Colonic mucosa (tissue), 4 donors: Measurements from ENCODE around the gene DHRSX. TPM values are rescaled to one million over a fixed set of nuclear protein-coding genes. Genes with fewer than 3 reads are reported as not detected.

Experiments used
- DNase-seq: peaks from one replicate; pipeline ENCODE4 v3.0.0-alpha.2; 2020
- H3K27ac ChIP-seq: fragments of 200-600 bp; one replicate; pipeline ENCODE4 v1.8.0; 2021
- H3K27me3 ChIP-seq: fragments of 200-600 bp; one replicate; pipeline ENCODE4 v1.8.0; 2021
- H3K36me3 ChIP-seq: fragments of 200-600 bp; one replicate; pipeline ENCODE4 v1.8.0; 2021
- H3K4me1 ChIP-seq: fragments of 200-600 bp; one replicate; pipeline ENCODE4 v1.8.0; 2021; ENCODE audit warnings: mild to moderate bottlenecking
- H3K4me3 ChIP-seq: fragments of 200-600 bp; one replicate; pipeline ENCODE4 v1.8.0; 2021
- H3K9ac ChIP-seq, 2 donors: one replicate each; pipeline ENCODE4 v1.7.0; 2013; ENCODE audit warnings: control low read depth in 2 of 2, low read depth in 2 of 2, low read length in 2 of 2
- H3K9me3 ChIP-seq: fragments of 200-600 bp; one replicate; pipeline ENCODE4 v1.8.0; 2021
- intact Hi-C: fragments of 100-400 bp; cut with DNase I; formaldehyde crosslinking; loops from one replicate; pipeline ENCODE4 v1.14.1; 2022
- total RNA-seq, 2 donors: library from RNA; stranded (reverse); fragmentation: NEBNext Ultra II Directional in 1 of 2; extraction: Animal tissue kit (Norgen Biotek cat#: 25700) in 1 of 2; gene quantifications; one replicate each; pipeline ENCODE4 v1.2.1, GENCODE V29; 2021
- TF ChIP-seq, protein P1 (sequence below): fragments of 200-600 bp; IDR thresholded peaks from one replicate; pipeline ENCODE4 v1.8.0; 2022; ENCODE audit warnings: antibody characterized with exemption, mild to moderate bottlenecking
- donor health status: healthy.
- donor health status: DM: no; HTN: no; CAD: no.
- donor health status: DM: no; HTN: no; CAD: no.

DHRSX gene
- total RNA-seq, 2 donors from 2014 or later, result 28.6 to 43.3 TPM

GRCh38 chrX:2176274-2176673 lies 324.5 kb downstream of the DHRSX start:
- TF ChIP-seq, protein P1, sequence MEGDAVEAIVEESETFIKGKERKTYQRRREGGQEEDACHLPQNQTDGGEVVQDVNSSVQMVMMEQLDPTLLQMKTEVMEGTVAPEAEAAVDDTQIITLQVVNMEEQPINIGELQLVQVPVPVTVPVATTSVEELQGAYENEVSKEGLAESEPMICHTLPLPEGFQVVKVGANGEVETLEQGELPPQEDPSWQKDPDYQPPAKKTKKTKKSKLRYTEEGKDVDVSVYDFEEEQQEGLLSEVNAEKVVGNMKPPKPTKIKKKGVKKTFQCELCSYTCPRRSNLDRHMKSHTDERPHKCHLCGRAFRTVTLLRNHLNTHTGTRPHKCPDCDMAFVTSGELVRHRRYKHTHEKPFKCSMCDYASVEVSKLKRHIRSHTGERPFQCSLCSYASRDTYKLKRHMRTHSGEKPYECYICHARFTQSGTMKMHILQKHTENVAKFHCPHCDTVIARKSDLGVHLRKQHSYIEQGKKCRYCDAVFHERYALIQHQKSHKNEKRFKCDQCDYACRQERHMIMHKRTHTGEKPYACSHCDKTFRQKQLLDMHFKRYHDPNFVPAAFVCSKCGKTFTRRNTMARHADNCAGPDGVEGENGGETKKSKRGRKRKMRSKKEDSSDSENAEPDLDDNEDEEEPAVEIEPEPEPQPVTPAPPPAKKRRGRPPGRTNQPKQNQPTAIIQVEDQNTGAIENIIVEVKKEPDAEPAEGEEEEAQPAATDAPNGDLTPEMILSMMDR, result no peak
- no peak for DNase-seq
- no peaks in the 10 kb centered on the region for H3K27me3 ChIP-seq
- no peak overlapping the region for H3K9ac ChIP-seq
- intact Hi-C loops, result no loop called here
- no peaks in the 10 kb centered on the region for H3K9me3 ChIP-seq
- H3K4me1 ChIP-seq, result no peaks in the 10 kb centered on the region
- no peak overlapping the region for H3K27ac ChIP-seq
- H3K36me3 ChIP-seq, result no peaks in the 10 kb centered on the region
- no peak overlapping the region for H3K4me3 ChIP-seq

- intact Hi-C loops, result no loop called here
- TF ChIP-seq, protein P1, result no peak
- Histone ChIP-seq H3K27me3 (no peaks in the 10 kb centered on the region), H3K27ac (no peak overlapping the region), H3K36me3 (no peaks in the 10 kb centered on the region), H3K4me3 (no peak overlapping the region), H3K9me3 (no peaks in the 10 kb centered on the region), H3K9ac (no peak overlapping the region), H3K4me1 (no peaks in the 10 kb centered on the region)
- no peak for DNase-seq
Observed at GRCh38 chrX:2172359-2172758, 328.4 kb downstream of the DHRSX start.

Other genes with a start within 250 kb of the DHRSX start
- 10 to 100 TPM; 33.3 to 44.6 TPM for gene ZBED1, start within 50 bp of the DHRSX start, total RNA-seq
- gene CD99, start 190.3 kb upstream of the DHRSX start, total RNA-seq, result 100 to 1,000 TPM; 168 to 202 TPM